K562 treated with DMSO at 1 percent for 4 hours (cell line): ENCODE data around the gene SLC27A1. TPM values are rescaled to one million over a fixed set of nuclear protein-coding genes. Genes with fewer than 3 reads are reported as not detected.

Experiments used
- total RNA-seq: library from RNA; unstranded; fragments of 300-600 nt; gene quantifications from 2 replicates; pipeline ENCODE4 v1.2.3, GENCODE V29; 2022; ENCODE audit not compliant: insufficient read depth

The SLC27A1 gene
- total RNA-seq: 2.2 and 3.1 TPM in 2 replicates

GRCh38 chr19:17470068-17470841, at the start of gene SLC27A1:
TSS of gene SLC27A1 (plus strand) at chr19:17470524. CDS start at chr19:17470541, 17 bp downstream.

GRCh38 chr19:17448131-17448967, 22.0 kb upstream of the SLC27A1 start, which contains the start of gene TMEM221:
TSS of gene TMEM221 (minus strand) at chr19:17448668. CDS start at chr19:17448462, 206 bp downstream.

DNA sequence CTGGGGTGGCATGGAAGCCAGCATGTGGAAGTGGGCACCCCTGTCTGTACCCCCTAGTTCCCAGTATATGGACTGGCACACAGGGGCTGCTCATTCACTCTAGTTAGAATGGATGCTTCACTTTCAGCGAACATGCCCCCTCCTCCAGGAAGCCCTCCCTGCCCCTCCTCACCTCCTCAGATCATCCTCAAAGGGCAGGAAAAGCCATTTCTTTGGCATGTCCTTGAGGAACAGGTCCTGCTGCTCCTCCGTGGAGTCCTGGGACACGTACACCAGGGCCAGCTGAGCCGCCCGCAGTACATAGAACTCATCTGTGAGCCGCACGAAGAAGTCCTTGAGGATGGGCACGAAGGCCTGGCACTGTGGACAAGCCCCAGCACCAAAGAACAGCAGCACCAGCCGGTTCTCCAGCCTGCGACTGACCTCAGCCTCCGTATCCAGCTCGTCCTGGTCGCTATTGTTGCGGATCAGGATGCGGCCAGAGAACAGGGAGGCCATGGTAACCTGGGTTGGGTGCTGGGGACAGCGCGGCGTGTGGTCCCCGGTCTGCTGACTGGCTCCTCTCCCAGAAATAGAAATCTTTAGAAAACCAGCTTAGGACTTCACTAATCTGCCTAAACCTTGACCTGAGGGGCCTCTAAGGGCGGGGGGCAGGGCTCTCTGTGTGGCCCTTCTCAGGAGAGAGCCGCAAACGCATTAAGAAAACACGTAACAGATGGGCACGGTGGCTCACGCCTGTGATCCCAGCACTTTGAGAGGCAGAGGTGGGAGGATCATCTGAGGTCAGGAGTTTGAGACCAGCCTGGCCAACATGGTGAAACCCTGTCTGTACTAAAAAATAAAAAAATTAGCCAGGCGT, 9.7 kb upstream of the SLC27A1 start, which contains the start of gene NXNL1:
Gene NXNL1 (minus strand): TSS at position 555 of the 859 bp plus-strand sequence. CDS start 57 bp downstream, at position 498.

DNA sequence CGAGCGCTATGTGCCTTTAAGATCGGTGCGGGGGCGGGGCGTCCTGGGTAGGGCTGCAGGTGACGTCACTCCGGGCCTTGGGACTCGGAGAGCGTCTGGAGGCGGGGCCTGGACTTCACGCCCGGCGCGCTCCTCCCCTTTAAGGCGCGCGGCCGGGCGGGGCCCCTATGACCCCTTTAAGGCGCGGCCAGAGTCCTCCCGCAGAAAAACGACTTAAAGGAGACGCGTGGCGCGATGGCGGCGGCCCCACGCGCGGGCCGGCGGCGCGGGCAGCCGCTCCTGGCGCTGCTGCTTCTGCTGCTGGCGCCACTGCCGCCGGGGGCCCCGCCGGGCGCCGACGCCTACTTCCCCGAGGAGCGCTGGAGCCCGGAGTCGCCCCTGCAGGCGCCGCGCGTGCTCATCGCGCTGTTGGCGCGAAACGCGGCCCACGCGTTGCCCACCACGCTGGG, 85.2 kb downstream of the SLC27A1 start, which contains the start of gene COLGALT1:
Gene COLGALT1 (plus strand): TSS at position 170 of the 449 bp plus-strand sequence. CDS start 65 bp downstream, at position 235.

Other genes with a start within 250 kb of the SLC27A1 start
- 60.4 and 70.3 TPM in 2 replicates for gene OCEL1, start 244.3 kb upstream of the SLC27A1 start, total RNA-seq
- gene NR2F6, start 224.6 kb upstream of the SLC27A1 start, total RNA-seq: 129 and 155 TPM in 2 replicates
- not detected in 2 replicates for gene USHBP1, start 205.8 kb upstream of the SLC27A1 start, total RNA-seq
- 90.0 and 120 TPM in 2 replicates for gene BABAM1, start 203.1 kb upstream of the SLC27A1 start, total RNA-seq
- gene ANKLE1, start 188.6 kb upstream of the SLC27A1 start, total RNA-seq: 2.9 and 4.2 TPM in 2 replicates
- gene ABHD8, start 167.1 kb upstream of the SLC27A1 start, total RNA-seq: 28.5 and 38.4 TPM in 2 replicates
- 106 and 115 TPM in 2 replicates for gene MRPL34, start 164.7 kb upstream of the SLC27A1 start, total RNA-seq
- 48.4 and 62.2 TPM in 2 replicates for gene DDA1, start 161.0 kb upstream of the SLC27A1 start, total RNA-seq
- 7.5 and 12.0 TPM in 2 replicates for gene ANO8, start 135.7 kb upstream of the SLC27A1 start, total RNA-seq
- 58.9 and 72.2 TPM in 2 replicates for gene GTPBP3, start 133.0 kb upstream of the SLC27A1 start, total RNA-seq
- 1.4 TPM in 1 of 2 replicates, not detected in the other for gene PLVAP, start 93.2 kb upstream of the SLC27A1 start, total RNA-seq
- 1.3 TPM in 1 of 2 replicates, not detected in the other for gene CCDC194, start 76.3 kb upstream of the SLC27A1 start, total RNA-seq
- 559 and 568 TPM in 2 replicates for gene BST2, start 64.9 kb upstream of the SLC27A1 start, total RNA-seq
- 75.4 and 81.5 TPM in 2 replicates for gene MVB12A, start 50.5 kb upstream of the SLC27A1 start, total RNA-seq
- gene TMEM221, start 21.9 kb upstream of the SLC27A1 start, total RNA-seq: not detected in 2 replicates
- gene NXNL1, start 9.6 kb upstream of the SLC27A1 start, total RNA-seq: not detected in 2 replicates
- 171 and 183 TPM in 2 replicates for gene PGLS, start 41.1 kb downstream of the SLC27A1 start, total RNA-seq
- 81.7 and 93.7 TPM in 2 replicates for gene COLGALT1, start 85.1 kb downstream of the SLC27A1 start, total RNA-seq
- gene UNC13A, start 217.8 kb downstream of the SLC27A1 start, total RNA-seq: 0.15 and 0.85 TPM in 2 replicates
- 57.8 and 66.7 TPM in 2 replicates for gene MAP1S, start 249.0 kb downstream of the SLC27A1 start, total RNA-seq